ENCODE measurements around the gene NBEA.
"Not testable (repeated sequence)": the region's sequence is repeated elsewhere in the genome, so short reads cannot be mapped to it uniquely, and the experiment has no call there.

Gene NBEA

GRCh38 chr13:35092251-35092650 is 150.2 kb downstream of the NBEA start:
- H3K4me1 Mint-ChIP-seq: no peaks in the 10 kb centered on the region
- no peaks in the 10 kb centered on the region for H3K36me3 Mint-ChIP-seq
- ATAC-seq (no peak), DNase-seq (ENCODE audit: low spot score in 2 of 2) (no peak)
- peaks cover 11% of the 10 kb centered on the region for H3K9me3 Mint-ChIP-seq
- no peak overlapping the region for H3K27ac Mint-ChIP-seq
- H3K4me3 Mint-ChIP-seq: no peak overlapping the region

DNA sequence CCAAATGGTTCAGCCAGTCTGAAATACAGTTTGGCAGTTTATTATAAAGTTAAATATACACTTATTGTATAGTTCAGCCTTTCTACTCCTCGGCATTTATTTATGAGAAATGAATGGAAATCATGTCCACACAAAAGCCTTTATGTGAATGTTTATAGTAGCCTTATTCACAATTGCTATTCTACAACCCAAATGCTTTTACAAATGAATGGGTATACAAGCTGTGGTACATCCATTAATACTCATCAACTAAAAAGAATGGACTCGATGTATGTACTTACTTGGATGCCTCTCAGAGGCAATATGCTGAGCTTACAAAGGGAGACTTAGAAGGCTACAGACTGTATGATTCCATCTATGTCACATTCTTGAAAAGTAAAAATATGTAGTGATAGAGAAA is 150.7 kb downstream of the NBEA start:
- H3K27ac Mint-ChIP-seq: no peak overlapping the region
- no peaks in the 10 kb centered on the region for H3K4me1 Mint-ChIP-seq

GRCh38 chr13:35093356-35093755 is 151.3 kb downstream of the NBEA start:
- DNase-seq (ENCODE audit: low spot score in 2 of 2): no peak
- H3K36me3 Mint-ChIP-seq: no peaks in the 10 kb centered on the region

More for the DNA sequence above, 150.7 kb downstream of the NBEA start:
- Mint-ChIP-seq H3K36me3 (no peaks in the 10 kb centered on the region), H3K9me3 (peaks cover 8% of the 10 kb centered on the region), H3K4me3 (no peak overlapping the region)
- DNase-seq (ENCODE audit: low spot score in 2 of 2) (no peak), ATAC-seq (no peak)

GRCh38 chr13:35106771-35107170 is 164.7 kb downstream of the NBEA start:
- H3K4me3 Mint-ChIP-seq; DNase-seq (ENCODE audit: low spot score in 2 of 2); ATAC-seq; H3K27ac Mint-ChIP-seq; H3K4me1 Mint-ChIP-seq; H3K36me3 Mint-ChIP-seq: not testable (repeated sequence)
- H3K9me3 Mint-ChIP-seq: peaks cover 11% of the 10 kb centered on the region

More at GRCh38 chr13:35093356-35093755, 151.3 kb downstream of the NBEA start:
- H3K4me1 Mint-ChIP-seq: no peaks in the 10 kb centered on the region
- no peak for ATAC-seq
- peaks cover 9% of the 10 kb centered on the region for H3K9me3 Mint-ChIP-seq
- no peak overlapping the region for H3K4me3 Mint-ChIP-seq
- H3K27ac Mint-ChIP-seq: no peak overlapping the region

DNA sequence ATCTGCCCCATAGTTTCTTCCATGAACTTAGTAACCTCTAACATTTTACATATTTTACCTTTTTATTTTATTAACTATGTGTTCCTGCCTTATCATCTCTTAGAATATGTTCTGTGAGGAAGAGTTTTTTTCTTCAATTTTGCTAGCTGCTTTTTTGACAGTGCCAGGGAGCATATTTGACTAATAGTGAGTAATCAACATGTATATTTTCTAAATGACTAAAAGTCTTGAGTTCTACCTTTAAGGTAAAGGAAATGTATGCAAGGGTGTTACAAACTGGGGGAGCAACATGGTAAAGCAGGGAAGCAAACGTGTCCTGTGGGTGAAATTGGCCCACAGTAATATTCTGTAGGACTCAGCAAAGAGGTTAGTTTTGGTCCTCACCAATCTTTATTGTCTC is 165.5 kb downstream of the NBEA start:
- DNase-seq (ENCODE audit: low spot score in 2 of 2) (no peak), ATAC-seq (no peak)
- H3K4me1 Mint-ChIP-seq: no peaks in the 10 kb centered on the region
- H3K9me3 Mint-ChIP-seq: peaks cover 11% of the 10 kb centered on the region
- H3K27ac Mint-ChIP-seq: no peak overlapping the region
- no peak overlapping the region for H3K4me3 Mint-ChIP-seq
- no peaks in the 10 kb centered on the region for H3K36me3 Mint-ChIP-seq

- not testable (repeated sequence) for H3K36me3 Mint-ChIP-seq; H3K9me3 Mint-ChIP-seq; H3K27ac Mint-ChIP-seq; H3K4me1 Mint-ChIP-seq; ATAC-seq; H3K4me3 Mint-ChIP-seq; DNase-seq (ENCODE audit: low spot score in 2 of 2)
Observed at GRCh38 chr13:35113612-35114011, 171.5 kb downstream of the NBEA start.

GRCh38 chr13:35127466-35127865 is 185.4 kb downstream of the NBEA start:
- H3K36me3 Mint-ChIP-seq: no peaks in the 10 kb centered on the region

GRCh38 chr13:35129500-35129899 is 187.4 kb downstream of the NBEA start:
- peaks cover 21% of the 10 kb centered on the region for H3K9me3 Mint-ChIP-seq
- H3K4me1 Mint-ChIP-seq: no peaks in the 10 kb centered on the region
- ATAC-seq: no peak
- H3K4me3 Mint-ChIP-seq: no peak overlapping the region
- H3K27ac Mint-ChIP-seq: no peak overlapping the region
- no peak for DNase-seq (ENCODE audit: low spot score in 2 of 2)
- no peaks in the 10 kb centered on the region for H3K36me3 Mint-ChIP-seq

More at GRCh38 chr13:35127466-35127865, 185.4 kb downstream of the NBEA start:
- Mint-ChIP-seq H3K27ac (no peak overlapping the region), H3K4me3 (no peak overlapping the region), H3K9me3 (peaks cover 17% of the 10 kb centered on the region), H3K4me1 (no peaks in the 10 kb centered on the region)
- ATAC-seq (no peak), DNase-seq (ENCODE audit: low spot score in 2 of 2) (no peak)

GRCh38 chr13:35131471-35131870 is 189.4 kb downstream of the NBEA start:
- H3K4me1 Mint-ChIP-seq: no peaks in the 10 kb centered on the region
- DNase-seq (ENCODE audit: low spot score in 2 of 2) (no peak), ATAC-seq (no peak)
- no peaks in the 10 kb centered on the region for H3K36me3 Mint-ChIP-seq
- H3K9me3 Mint-ChIP-seq: peaks cover 14% of the 10 kb centered on the region
- H3K27ac Mint-ChIP-seq: no peak overlapping the region
- H3K4me3 Mint-ChIP-seq: no peak overlapping the region

GRCh38 chr13:35136585-35136984 is 194.5 kb downstream of the NBEA start:
- Mint-ChIP-seq H3K36me3 (no peaks in the 10 kb centered on the region), H3K4me3 (no peak overlapping the region), H3K9me3 (peaks cover 11% of the 10 kb centered on the region), H3K27ac (no peak overlapping the region), H3K4me1 (no peaks in the 10 kb centered on the region)
- ATAC-seq (no peak), DNase-seq (ENCODE audit: low spot score in 2 of 2) (no peak)

DNA sequence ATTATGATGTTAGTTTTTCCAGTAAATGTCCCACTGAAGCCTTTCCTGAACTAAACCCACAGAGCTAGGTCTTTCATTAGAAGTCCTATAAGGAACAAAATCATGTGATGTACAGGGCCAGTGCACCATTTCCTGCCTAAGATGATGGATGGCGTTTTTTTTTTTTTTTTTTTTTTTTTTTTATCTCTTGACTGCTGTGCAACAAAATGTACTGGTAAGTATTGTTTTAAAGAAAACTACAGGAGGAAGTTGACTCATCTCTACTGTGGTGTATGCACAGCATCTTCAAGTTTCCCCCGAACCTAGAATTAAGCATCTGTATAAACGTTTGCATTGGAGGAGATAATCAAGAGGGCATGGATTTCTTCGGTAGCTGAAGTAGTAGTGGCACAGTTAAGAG is 197.5 kb downstream of the NBEA start:
- H3K36me3 Mint-ChIP-seq: no peaks in the 10 kb centered on the region
- DNase-seq (ENCODE audit: low spot score in 2 of 2) (no peak), ATAC-seq (peak; percentile 34)
- no peaks in the 10 kb centered on the region for H3K4me1 Mint-ChIP-seq
- peaks cover 8% of the 10 kb centered on the region for H3K9me3 Mint-ChIP-seq
- no peak overlapping the region for H3K4me3 Mint-ChIP-seq
- no peak overlapping the region for H3K27ac Mint-ChIP-seq

DNA sequence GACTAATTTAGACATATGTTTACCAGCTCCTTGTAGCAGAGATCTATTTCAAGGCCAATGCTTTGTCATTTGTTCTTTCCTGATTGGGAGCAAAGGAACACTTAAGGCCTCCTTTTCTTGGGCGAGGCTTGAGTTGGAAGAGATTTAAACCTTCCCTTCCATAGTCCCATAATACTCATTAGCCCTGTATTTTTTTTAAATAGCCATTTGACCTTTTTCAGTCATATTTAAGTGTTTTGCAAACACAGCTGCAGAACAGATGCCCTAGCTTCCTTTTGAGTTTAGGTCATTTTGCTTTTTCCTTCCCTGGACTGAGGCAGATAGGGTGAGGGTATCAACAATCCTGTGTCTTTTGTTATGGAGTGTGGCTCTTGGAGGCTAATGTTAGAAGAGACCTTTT is 198.3 kb downstream of the NBEA start:
- no peaks in the 10 kb centered on the region for H3K36me3 Mint-ChIP-seq
- H3K4me3 Mint-ChIP-seq: no peak overlapping the region
- DNase-seq (ENCODE audit: low spot score in 2 of 2) (no peak), ATAC-seq (no peak)
- H3K4me1 Mint-ChIP-seq: no peaks in the 10 kb centered on the region
- H3K9me3 Mint-ChIP-seq: peaks cover 8% of the 10 kb centered on the region
- no peak overlapping the region for H3K27ac Mint-ChIP-seq

- Mint-ChIP-seq H3K4me3 (no peak overlapping the region), H3K27ac (no peak overlapping the region), H3K9me3 (peaks cover 8% of the 10 kb centered on the region), H3K36me3 (no peaks in the 10 kb centered on the region), H3K4me1 (no peaks in the 10 kb centered on the region)
- ATAC-seq: no peak
- no peak for DNase-seq (ENCODE audit: low spot score in 2 of 2)
Observed at GRCh38 chr13:35140831-35141230, 198.8 kb downstream of the NBEA start.

- no peak for DNase-seq (ENCODE audit: low spot score in 2 of 2)
- H3K9me3 Mint-ChIP-seq: peaks cover 6% of the 10 kb centered on the region
- no peak for ATAC-seq
- no peaks in the 10 kb centered on the region for H3K4me1 Mint-ChIP-seq
- no peak overlapping the region for H3K4me3 Mint-ChIP-seq
- H3K27ac Mint-ChIP-seq: no peak overlapping the region
- H3K36me3 Mint-ChIP-seq: no peaks in the 10 kb centered on the region
Observed at GRCh38 chr13:35143123-35143522, 201.1 kb downstream of the NBEA start.

DNA sequence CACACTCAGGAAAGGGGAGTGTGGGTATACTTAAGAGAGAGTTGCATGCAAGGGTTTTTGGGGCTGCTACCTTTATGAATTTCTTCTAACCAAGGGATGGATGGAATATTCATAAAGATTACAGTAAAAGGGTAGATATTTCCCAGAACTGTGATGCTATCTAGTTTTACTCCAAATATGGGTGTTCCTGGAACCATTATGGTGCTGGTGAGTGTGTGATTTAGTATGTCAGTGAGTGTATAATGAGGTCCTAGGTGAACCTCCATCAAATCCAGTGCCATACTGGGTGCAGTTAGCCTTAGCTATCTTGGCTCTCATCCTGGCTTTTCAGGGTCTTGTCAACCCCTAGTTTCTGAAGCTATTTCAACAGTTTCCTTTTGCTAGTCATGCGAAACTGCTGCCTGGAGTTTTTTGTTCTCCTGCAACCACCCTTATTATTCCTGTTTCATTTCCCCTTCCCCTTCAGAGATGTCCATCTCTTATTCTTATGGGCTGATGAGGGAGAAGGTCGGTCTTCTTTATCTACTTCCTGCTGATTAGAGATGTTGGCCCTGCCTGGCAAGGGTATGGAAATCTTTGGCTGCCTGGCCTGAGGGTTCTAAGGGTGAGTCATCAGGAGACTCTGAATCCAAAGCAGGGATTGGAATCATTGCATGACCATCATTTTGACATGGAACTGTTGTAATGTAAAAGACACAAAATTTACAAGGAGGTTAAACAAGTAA is 202.3 kb downstream of the NBEA start:
- Mint-ChIP-seq H3K4me3 (no peak overlapping the region), H3K27ac (no peak overlapping the region), H3K9me3 (peaks cover 6% of the 10 kb centered on the region), H3K4me1 (no peaks in the 10 kb centered on the region), H3K36me3 (no peaks in the 10 kb centered on the region)
- no peak for DNase-seq (ENCODE audit: low spot score in 2 of 2)
- no peak for ATAC-seq

DNA sequence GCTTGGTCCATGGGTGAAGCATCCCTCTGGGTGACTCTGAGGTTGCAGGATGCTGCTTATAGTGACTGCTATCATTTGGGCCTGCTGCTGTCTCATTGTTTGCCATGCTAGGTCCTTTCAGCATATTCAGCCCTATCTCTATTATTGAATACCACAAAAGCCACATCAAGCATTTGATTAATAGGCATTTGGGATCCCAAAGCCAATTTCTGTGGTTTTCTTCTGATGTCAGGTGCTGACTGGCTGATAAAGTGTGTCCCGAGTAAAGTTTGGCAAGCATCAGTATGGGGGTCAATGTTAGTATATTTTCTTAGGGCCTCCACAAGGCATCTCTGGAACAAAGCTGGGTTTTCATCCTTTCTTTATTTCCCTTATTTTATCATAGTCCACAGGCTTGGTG is 204.6 kb downstream of the NBEA start:
- no peak overlapping the region for H3K27ac Mint-ChIP-seq
- no peak for ATAC-seq
- peaks cover 3% of the 10 kb centered on the region for H3K9me3 Mint-ChIP-seq

More for the DNA sequence above, 204.6 kb downstream of the NBEA start:
- Mint-ChIP-seq H3K4me3 (no peak overlapping the region), H3K36me3 (no peaks in the 10 kb centered on the region), H3K4me1 (no peaks in the 10 kb centered on the region)
- no peak for DNase-seq (ENCODE audit: low spot score in 2 of 2)
